Ascending aorta (tissue), 2 donors: ENCODE data around the gene SEMA3G. TPM values are rescaled to one million over a fixed set of nuclear protein-coding genes. Genes with fewer than 3 reads are reported as not detected.

Source experiments
- DNase-seq, 2 donors: peaks; one replicate each; pipeline ENCODE4 v3.0.0-alpha.2; 2019; ENCODE audit warnings: low spot score in 2 of 2
- H3K27ac ChIP-seq, 2 donors: fragments of 200-600 bp; sonication (generic); one replicate each; pipeline ENCODE4 v1.5.1; 2016 to 2017; ENCODE audit warnings: mild to moderate bottlenecking in 1 of 2
- H3K27me3 ChIP-seq: fragments of 200-600 bp; sonication (generic); one replicate; pipeline ENCODE4 v1.5.1; 2017
- H3K36me3 ChIP-seq, 2 donors: fragments of 200-600 bp; sonication (generic); one replicate each; pipeline ENCODE4 v1.5.1; 2016
- H3K4me1 ChIP-seq, 2 donors: fragments of 200-600 bp; sonication (generic); one replicate each; pipeline ENCODE4 v1.5.1; 2016 to 2017; ENCODE audit warnings: mild to moderate bottlenecking in 1 of 2
- H3K4me3 ChIP-seq, 2 donors: fragments of 200-600 bp; sonication (generic); one replicate each; pipeline ENCODE4 v1.5.1; 2016 to 2017; ENCODE audit warnings: mild to moderate bottlenecking in 1 of 2
- H3K9me3 ChIP-seq, 2 donors: fragments of 200-600 bp; sonication (generic); one replicate each; pipeline ENCODE4 v1.5.1; 2016
- CTCF ChIP-seq, 3 experiments: fragments of 200-600 bp in 2 of 3; fragments of 450-650 bp in 1 of 3; sonication (generic) in 2 of 3; IDR thresholded peaks; one replicate each; pipeline ENCODE4 v1.5.1; 2016 to 2019; ENCODE audit warnings: antibody characterized with exemption in 3 of 3, mild to moderate bottlenecking in 1 of 3, moderate library complexity in 1 of 3
- intact Hi-C: fragments of 100-400 bp; cut with DNase I; formaldehyde crosslinking; loops from one replicate; pipeline ENCODE4 v1.15.1; 2023
- total RNA-seq: library from RNA; depleted of rRNA; stranded (reverse); fragments of >200 nt; gene quantifications from one replicate; pipeline ENCODE4 v1.1.0, GENCODE V29; 2016

The SEMA3G gene
- total RNA-seq, 1 donor from 2014 or later: 163 TPM

DNA sequence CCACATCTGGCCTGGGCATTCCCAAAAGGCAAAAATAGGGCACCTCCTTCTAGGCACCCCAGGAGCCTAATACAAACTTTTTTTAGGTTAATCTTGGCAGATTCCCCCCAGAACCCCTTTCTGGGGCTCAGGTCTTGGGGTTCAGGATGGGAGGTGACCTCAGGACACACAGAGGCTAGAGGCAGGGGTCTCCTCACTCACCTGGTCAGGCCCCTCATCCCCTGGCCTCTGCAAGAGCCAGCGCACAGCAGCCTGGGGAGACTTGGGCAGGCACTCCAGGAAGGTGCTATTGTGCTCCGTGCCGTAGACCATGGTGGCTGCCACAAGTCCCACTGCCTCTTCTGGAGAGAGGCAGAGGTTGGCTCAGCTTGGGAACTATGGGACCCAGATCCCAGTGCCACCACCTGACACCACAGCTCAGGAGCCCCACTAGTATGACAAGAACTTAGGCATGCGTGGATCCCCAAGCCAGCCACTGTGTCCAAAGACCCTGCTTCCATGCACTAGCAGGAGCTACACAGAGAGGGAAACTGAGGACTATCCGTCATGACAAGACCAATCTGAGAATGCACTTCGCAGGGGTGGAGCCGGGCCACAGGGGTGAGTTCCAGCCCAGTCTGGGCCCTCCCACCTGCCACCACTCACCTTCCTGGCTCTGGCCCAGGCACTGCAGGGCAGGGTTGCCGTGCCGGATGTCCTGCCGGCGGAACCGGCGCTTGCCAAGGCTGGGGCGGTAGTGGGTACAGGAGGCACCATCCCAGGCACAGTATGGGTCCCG is 7.4 kb downstream of the SEMA3G start:
- no peak for TF ChIP-seq CTCF (IDR thresholded peaks at IDR 0.05)
- no peak for DNase-seq
- no peaks in the 10 kb centered on the region for H3K27me3 ChIP-seq
- intact Hi-C loops: no loop called here
- H3K4me1 ChIP-seq: no peaks in the 10 kb centered on the region
- no peak overlapping the region for H3K4me3 ChIP-seq
- H3K27ac ChIP-seq: no peak overlapping the region
- no peaks in the 10 kb centered on the region for H3K9me3 ChIP-seq
- H3K36me3 ChIP-seq: no peaks in the 10 kb centered on the region

- Histone ChIP-seq H3K27me3 (no peaks in the 10 kb centered on the region), H3K9me3 (no peaks in the 10 kb centered on the region), H3K27ac (no peak overlapping the region), H3K36me3 (no peaks in the 10 kb centered on the region), H3K4me1 (no peaks in the 10 kb centered on the region), H3K4me3 (no peak overlapping the region)
- DNase-seq: no peak
- intact Hi-C loops: no loop called here
- no peak for TF ChIP-seq CTCF (IDR thresholded peaks at IDR 0.05)
Observed at GRCh38 chr3:52436500-52437149, 8.3 kb downstream of the SEMA3G start.

DNA sequence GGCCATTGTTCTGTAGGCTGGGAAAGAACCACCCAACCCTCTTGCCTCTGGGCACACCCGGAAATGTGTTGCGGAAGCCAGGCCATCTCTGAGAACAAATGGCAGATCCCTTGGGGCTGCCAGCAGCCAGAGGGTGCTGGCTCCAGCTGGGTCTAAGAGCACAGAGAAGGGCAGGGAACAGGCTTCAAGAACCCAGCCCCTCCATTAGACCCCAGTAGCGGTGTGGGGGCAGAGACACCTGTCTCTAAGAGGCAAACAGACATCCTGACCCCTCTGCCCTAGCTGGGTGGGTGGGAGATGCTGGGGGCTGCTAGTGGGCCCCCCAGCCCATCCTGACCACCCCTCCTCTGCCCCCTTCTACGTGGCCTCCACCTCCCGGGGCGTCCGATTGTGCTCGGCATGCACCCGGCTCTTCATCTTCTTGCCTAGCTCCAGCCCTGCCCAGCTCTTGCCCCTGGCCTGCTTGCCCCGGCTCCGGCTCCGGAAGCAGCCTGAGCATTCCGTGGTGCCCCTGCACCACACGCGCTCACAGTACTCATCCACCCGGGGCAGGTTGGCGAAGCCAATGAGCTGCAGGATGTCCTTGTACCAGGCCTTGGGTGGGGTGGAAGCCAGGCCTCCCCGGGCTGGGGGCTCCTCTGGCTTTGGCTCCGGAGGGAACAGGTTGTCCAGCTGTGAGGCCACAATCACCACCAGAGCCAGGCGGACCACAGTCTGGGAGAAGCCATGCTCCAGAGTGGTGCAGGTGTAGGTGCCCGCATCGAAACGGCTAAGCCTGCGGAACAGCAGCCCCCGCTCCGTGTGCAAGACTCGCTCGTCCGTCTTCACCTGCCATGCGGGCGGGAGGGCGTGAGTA is 9.4 kb downstream of the SEMA3G start:
- intact Hi-C loops: no loop called here

GRCh38 chr3:52434491-52435115 is 10.3 kb downstream of the SEMA3G start:
- H3K27ac ChIP-seq: no peak overlapping the region
- H3K36me3 ChIP-seq: no peaks in the 10 kb centered on the region
- H3K4me3 ChIP-seq: no peak overlapping the region
- no peaks in the 10 kb centered on the region for H3K9me3 ChIP-seq
- H3K4me1 ChIP-seq: no peaks in the 10 kb centered on the region
- intact Hi-C loops: no loop called here
- H3K27me3 ChIP-seq: no peaks in the 10 kb centered on the region
- no peak for TF ChIP-seq CTCF (IDR thresholded peaks at IDR 0.05)
- no peak for DNase-seq

More for the DNA sequence above, 9.4 kb downstream of the SEMA3G start:
- no peaks in the 10 kb centered on the region for H3K36me3 ChIP-seq
- no peaks in the 10 kb centered on the region for H3K4me1 ChIP-seq
- no peak overlapping the region for H3K27ac ChIP-seq
- no peak for DNase-seq
- H3K27me3 ChIP-seq: no peaks in the 10 kb centered on the region
- no peaks in the 10 kb centered on the region for H3K9me3 ChIP-seq
- TF ChIP-seq CTCF (IDR thresholded peaks at IDR 0.05): no peak
- no peak overlapping the region for H3K4me3 ChIP-seq

GRCh38 chr3:52433996-52434479 is 10.9 kb downstream of the SEMA3G start:
- no peaks in the 10 kb centered on the region for H3K27me3 ChIP-seq
- no peak for TF ChIP-seq CTCF (IDR thresholded peaks at IDR 0.05)
- no peak overlapping the region for H3K27ac ChIP-seq
- intact Hi-C loops: no loop called here
- no peak overlapping the region for H3K4me3 ChIP-seq
- no peaks in the 10 kb centered on the region for H3K4me1 ChIP-seq
- H3K9me3 ChIP-seq: no peaks in the 10 kb centered on the region
- H3K36me3 ChIP-seq: no peaks in the 10 kb centered on the region
- DNase-seq: no peak
